Hindlimb muscle (tissue), 1 donor: ENCODE results near the gene PLCL2. TPM values are rescaled to one million over a fixed set of nuclear protein-coding genes. Genes with fewer than 3 reads are reported as not detected.

Experiments
- DNase-seq: peaks from one replicate; pipeline ENCODE4 v3.0.0-alpha.2; 2013
- polyA plus RNA-seq: library from polyadenylated mRNA; unstranded; fragments of 120-200 nt; gene quantifications from one replicate; pipeline ENCODE4 v1.2.1, GENCODE V29; 2013; ENCODE audit not compliant: insufficient read length

The PLCL2 gene
- polyA plus RNA-seq, 1 donor = 14.3 TPM

DNA sequence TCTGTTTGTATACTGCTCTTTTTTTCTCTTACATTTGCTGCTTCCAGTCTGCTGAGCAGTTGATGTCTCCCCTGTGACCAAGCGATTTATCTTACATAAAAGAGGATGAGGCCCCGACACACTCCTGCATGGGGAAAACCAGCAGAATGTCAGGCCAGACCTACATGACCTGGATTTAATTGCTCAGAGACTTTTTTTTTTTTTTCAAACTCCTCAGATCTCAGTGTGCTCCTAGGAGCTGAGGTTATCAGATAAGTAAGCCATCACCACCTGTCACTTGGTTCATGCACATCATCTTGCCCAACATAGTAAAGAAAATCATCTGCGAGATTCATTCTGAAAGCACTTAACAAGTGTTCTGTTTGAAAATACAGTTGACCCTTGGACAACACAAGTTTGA, 163.1 kb downstream of the PLCL2 start:
- DNase-seq = no peak

DNA sequence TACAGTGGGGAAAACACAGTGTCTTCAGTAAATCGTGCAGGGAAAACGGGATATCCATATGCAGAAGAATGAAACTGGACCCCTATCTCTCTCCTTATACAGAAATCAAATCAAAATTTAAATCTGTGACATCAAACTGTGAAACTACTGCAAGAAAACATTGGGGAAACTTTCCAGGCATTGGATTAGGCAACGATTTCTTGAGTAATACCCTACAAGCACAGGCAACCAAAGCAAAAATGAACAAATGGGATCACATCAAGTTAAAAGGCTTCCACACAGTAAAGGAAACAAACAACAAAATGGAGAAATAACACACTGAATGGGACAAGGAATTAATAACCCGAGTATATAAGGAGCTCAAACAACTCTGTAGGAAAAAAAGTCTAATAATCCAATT, 165.3 kb downstream of the PLCL2 start:
- no peak for DNase-seq

DNA sequence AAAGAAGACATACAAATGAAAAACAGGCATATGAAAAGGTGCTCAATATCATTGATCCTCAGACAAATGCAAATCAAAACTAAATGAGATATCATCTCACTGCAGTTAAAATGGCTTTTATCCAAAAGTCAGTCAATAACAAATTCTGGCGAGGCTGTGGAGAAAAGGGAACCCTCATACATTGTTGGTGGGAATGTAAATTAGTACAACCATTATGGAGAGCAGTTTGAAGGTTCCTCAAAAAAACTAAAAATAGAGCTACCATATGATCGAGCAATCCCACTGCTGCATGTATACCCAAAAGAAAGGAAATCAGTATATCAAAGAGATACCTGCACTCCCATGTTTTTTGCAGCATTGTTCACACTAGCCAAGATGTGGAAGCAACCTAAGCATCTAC, 165.8 kb downstream of the PLCL2 start:
- DNase-seq = no peak

DNA sequence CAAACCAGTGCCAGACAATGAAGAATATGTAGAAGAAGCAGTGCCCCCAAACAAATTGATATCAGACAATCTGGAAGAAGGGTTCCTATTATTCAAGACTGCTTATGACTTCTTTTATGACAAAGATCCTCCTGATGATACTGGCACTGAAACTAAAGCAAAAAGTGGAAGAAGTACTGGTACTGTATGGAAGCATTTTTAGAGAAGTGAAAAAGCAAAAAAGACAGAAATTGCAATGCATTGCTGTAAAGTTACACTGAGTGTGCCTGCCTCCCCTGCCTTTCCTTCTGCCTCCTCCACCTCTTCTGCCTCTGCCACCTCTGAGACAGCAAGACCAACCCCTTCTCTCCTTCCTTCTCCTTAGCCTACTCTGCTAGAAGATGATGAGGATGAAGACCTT, 167.6 kb downstream of the PLCL2 start:
- no peak for DNase-seq

DNA sequence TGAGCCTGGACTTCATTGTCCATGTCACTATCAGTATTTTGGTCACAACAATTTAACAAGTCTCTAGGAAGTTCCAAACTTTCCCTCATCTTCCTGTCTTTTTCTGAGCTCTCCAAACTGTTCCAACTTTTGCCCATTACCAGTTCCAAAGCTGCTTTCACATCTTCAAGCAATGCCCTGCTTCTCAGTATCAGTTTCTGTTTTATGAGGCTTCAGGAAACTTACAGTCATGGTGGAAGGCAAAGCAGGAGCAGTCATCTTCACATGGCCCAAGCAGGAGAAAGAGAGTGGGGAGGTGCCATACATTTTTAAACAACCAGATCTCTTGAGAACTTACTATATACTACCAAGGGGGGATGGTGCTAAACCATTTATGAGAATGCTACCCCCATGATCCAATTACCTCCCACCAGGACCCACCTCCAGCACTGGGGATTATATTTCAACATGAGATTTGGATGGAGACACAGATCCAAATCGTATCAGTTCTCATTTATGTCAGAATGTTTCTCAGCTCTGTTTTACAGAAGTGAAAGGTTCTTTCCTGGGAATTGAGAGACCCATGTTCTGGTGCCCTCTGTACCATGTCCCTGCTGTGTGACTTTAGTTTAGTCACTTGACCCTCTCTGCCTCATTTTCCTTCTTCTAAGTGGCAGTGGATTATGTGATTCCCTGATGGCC, 169.7 kb downstream of the PLCL2 start:
- no peak for DNase-seq

DNA sequence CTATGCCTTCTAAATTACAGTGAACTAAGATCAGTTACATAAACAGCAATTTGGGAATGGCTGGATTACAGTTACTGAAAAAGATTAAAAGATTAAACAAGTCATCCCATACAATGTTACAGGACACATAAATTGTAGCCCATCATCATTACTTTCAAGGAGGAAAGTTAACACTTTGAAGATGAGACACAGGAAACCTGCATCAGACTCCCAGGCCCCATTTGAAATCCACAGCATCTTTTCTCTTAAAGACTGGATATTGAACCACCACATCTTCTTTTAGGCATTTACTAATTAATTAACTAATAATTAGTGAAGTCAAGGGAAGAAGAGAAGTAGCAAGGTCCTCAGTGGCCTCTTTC, 170.2 kb downstream of the PLCL2 start:
- DNase-seq = no peak

DNA sequence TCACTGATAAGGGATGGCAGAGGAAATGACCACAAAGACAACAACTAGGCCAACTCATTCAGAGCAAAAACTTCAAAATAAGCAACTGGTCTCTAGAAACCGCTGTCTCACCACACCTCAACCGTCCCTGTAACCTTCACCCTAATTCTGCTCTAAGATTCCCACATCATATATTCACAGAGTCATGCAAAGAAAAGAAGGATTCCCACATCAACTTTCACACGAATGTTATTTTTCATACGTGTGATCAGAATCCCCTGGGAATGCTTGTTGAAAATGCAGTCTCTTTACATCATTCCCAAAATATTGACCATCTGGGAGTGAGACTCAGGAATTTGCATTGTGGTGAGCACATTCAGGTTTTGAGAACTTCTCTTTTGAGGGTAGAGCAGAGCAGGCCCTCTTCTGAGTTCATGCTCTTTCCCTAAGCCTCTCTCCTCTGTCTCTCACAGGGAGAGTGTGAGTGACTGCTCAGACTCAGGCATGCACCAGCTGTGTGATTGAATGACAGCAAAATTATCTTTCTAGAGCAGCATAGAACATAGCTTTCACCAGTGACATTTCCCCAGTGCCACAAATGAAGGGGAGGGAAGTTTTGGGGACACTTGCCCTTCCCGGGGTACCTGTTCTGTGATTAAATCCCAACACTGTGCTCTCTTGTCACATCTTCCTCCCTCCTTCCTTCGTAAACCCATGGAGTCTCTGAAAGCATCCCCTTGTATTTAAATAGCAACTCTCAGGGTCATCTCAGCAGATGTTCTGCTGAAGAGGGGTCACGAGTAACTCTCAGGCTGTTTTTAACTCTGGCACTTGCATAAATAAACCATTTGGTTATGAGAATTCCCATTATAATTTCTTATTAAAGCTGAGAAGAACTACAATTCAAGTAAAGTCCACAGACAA, 170.9 kb downstream of the PLCL2 start:
- no peak for DNase-seq

DNA sequence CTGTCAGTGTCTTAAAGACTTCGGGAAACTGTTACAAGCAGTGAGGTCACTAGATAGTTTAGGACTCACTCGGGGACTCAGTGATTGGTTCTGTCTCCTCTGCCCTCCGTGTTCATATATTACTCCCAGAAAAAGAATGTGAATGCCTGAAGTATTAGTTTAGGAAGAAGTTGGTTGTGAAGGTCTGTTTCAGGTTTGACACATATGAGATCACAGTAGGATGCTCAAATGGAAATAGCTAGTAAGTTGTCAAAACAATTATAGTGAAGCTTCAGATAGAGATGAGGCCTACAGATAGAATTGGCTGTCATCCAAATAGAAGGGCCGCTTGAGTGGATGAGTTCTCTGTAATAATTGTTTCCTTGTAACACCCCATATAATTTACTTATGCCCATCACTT, 172.6 kb downstream of the PLCL2 start:
- DNase-seq = no peak

DNA sequence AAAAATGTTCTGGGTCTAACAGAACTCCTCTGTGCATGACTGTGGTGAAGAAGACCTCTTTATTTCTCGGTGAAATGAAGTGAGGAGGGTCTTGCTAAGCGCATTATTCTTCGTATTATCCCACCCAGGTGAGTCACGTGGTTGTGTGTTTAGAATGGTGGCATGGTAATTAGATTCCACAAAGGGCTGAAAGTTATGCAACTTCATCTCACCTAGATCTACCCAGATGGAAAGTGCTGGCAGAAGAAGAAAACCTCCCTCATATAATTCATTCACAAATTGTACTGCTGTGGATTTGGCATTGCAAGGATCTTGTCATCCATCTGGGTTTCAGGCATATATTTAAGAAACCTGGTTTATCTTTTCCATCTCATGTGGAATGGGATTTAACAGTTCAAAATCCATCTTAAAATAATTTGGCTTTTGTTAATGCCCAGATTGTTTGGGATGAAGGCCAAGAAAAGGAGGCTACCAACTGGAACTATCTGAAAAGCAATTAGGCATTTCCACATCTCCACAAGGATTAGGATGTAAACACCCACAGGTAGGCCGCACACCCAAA, 175.3 kb downstream of the PLCL2 start:
- no peak for DNase-seq

DNA sequence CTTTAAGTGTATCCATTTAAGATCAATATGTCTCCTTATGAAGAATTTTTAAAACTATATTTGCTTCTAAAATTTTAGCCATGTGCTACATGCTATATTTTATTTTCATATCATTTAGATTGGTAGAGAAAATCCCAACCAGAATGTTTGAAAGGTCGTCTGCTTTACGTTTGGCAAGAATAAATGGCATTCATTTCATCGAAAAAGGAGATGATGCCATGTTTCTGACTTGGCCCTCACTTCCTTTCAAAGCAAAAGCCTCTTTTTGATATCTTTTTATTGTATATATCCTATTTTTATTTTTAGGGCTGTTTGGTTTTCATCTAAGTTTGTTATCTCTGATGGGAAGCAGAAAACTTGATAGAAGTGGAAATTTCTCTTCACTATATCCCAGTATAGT, 176.2 kb downstream of the PLCL2 start:
- no peak for DNase-seq

DNA sequence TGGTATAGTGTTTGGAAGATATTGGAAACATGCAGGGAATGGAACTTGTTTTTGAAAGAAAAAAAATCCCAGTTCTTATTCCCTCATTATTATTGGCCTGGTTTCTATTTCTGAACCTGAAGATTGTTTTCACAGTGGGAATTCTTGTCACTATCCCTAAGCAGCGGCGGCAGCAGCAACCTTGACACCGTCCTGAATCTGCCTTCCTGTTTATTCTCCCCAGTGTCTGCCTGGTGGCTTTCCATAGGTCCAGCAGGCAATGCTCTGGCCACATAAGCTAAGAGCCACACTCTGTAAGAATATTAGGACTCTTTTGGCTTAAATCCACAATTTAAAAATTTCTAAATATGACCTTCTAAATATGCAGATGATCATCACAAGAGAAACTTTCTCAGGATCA, 178.0 kb downstream of the PLCL2 start:
- DNase-seq = no peak

DNA sequence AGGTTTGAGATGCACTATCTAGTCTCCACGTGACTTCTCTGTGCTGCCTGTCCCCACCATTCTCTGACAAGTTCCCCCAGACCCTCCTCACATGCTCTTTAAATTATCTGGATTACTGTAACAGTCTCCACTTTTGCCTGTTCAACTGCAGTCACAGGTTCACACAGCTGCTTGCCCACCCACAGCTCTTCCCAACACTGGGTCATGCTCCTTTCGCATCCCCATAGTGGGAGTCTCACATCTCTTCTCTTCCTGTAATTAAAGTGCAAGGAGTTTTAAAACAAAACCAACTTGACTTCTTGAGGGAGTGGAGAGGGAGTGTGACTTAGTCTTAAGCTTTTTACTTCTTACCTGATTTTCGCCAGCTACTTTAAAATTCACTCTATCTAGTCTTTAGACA, 178.8 kb downstream of the PLCL2 start:
- no peak for DNase-seq

DNA sequence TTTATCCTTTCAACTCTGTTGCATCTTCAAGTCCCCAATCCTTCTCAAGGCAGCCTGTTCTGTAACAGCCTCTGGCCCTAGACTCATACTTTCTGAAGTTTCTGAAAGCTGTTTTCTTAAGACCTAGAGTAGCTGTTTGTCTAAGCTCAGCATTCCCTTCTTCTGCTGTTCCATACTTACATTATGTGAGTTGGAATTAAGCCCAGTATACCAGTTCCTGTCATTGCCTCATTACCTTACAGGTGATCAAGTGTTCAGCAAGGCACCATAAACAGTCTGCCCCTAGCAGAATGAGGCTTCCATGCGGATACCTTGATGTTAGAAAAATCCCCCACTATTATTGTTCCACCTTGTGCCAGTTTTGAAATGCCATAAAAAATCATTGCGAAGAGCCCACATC, 180.6 kb downstream of the PLCL2 start:
- no peak for DNase-seq

DNA sequence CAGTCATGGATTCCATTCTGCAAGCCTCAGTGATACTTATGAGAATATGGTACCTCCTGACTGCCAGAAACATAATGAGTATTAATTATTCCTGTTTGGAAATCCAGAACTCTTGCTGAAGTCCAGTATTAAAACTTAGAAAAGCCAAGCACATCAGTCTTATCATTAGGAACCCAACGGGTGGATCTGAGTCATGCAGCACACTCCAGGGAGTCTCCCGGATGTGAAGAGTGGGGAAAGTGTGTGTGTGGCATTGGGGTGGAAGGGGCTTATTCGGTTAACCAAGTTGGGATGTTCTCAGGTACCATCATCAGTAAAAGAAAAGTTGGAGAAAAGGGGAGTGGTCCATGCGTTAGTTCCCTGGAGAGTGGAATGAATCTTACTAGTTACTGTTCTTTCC, 181.1 kb downstream of the PLCL2 start:
- no peak for DNase-seq

DNA sequence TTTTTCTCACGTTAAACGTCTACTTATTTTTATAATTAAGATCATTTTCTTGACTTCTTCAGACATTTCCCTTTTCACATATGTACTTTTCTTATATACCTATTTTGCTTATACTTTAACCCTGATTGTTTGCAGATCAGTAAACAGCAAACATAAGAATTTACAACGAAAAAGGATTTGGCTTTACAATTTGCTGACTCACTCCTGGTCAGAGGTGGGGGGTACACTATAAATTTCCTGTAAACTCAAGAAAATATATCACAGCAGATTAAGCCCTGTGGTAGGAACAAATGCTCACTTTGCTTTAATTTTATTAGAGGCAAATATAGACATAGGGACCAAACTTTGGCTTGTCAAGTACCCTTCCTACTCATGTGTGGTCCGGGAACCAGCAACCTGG, 185.0 kb downstream of the PLCL2 start:
- no peak for DNase-seq

DNA sequence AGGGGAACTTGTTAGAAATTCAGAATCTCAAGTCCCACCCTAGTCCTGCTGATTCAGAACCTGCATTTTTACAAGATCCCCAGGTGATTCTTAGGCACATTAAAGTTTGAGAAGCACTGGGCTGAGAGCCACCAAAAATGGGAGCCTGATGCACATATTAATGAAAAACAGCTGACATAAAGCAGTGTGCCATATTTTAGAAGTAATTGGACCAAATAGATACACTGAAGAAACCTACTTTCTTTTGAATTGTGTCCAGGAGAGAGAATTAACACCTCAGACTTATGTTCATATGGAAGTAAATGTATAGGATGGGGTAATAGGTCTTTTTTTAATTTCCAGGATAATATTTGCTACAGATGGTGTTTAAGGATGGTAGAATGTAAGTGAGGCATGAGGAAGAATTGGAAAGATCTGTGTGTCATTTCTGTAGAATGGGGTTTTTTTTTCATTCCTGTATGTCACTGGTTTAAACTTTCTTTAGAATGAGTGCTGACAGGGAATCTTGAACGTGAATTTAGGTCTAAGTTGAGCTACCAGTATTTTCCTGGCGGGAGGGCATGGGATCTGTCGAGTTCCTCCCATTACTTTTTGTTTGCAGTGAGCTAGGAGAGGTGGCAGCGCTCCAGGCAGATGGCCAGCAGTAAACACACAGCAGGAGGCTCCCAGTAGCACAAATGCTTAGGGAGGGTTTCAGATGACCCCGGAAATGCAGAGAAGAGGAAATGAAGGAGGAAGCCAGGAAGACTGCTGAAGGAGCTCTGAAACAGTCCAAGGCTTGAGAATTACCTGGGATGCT, 185.6 kb downstream of the PLCL2 start:
- no peak for DNase-seq

DNA sequence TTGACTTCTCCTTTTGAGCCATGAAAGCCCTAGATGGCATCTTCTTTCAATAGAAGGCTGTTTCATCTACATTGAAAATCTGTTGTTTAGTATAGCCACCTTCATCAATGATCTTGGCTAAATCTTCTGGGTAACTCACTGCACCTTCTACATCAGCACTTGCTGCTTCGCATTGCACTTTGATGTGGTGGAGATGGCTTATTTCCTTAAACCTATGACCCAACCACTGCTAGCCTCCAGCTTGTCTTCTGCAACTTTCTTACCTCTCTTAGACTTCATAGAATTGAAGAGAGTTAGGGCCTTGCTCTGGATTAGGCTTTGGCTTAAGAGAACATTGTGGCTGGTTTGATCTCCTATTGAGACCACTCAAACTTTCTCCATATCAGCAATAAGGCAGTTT, 189.8 kb downstream of the PLCL2 start:
- no peak for DNase-seq

DNA sequence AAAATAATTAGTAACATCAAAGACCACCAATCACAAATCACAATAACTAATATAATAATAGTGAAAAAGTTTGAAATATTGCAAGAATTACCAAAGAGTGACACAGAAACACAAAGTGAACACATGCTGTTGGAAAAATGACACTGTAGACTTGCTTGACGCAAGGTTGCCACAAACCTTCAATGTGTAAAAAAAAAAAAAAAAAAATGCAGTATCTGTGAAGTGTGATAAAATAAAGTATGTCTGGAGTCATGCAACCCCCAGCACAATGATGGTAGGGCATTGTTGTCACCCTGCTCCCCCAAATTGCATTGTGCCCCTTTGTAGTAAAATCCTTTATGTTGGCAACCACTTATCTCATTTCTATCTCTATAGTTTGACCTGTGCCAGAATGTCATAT, 190.6 kb downstream of the PLCL2 start:
- no peak for DNase-seq

DNA sequence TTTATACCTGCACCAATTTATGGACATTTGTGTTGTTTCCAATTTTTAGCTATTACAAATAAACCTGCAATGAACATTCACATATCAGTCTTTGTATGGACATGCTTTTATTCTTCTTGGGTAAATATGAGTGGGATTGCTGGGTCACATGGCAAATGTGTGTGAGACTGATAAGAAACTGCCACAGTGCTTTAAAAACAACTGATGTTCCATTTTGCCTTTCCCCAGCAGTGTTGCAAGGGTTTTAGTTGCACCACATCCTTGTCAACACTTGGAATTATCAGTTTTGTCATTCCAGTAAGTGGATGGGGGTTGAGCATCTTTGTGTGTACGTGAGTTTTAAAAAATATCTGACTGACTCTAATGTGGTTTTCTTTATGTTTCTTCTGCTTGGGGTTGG, 191.2 kb downstream of the PLCL2 start:
- no peak for DNase-seq

DNA sequence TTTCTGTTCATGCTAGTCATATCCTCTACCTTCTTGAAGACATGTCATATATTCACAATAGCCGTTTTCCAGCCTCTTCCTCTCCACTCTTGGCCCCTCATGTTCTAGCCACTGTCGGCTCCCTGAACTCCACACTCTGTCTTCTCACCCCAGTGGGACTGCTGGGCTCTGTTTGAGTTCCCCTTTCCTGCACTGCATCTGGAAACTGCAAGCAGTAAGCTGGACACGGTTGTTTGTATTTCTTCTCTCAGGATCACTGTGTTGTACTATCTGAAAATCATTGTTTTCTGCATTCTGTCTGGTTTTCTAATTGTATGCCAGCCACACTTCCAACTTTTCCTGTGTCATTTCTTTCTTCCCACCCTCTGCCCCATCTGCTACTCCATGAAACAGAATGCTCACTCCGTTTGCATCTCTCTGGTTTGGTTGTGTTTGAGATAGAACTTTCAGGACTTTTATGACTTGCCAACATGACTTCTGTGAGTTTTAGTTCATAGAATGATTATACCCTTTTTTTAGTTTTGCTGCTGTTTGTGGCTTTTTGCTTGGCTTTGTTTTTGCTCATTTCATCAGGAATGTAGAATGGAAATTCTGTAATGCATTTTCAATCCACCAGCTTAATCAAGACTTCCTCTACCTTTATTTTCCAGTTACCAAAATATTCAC, 192.3 kb downstream of the PLCL2 start:
- DNase-seq = no peak

DNA sequence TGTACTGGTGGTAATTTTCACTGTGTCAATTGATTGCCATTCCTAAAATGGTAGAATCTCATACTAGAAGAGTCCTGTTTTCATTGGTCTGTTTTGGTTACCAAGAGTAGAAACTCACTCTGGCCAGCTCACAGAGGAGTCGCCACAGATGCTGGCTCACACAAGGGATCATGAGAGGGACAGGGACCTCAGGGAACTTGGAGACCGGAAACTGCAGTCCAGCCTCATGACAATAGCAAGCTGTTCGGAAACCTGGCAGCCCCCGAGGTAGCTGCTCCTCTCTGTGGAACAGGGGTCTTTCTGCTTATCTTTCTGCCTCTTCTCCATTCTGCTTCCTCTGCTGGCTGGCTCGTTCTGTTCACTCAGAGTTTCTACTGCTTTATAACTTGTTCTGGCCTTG, 192.9 kb downstream of the PLCL2 start:
- no peak for DNase-seq

DNA sequence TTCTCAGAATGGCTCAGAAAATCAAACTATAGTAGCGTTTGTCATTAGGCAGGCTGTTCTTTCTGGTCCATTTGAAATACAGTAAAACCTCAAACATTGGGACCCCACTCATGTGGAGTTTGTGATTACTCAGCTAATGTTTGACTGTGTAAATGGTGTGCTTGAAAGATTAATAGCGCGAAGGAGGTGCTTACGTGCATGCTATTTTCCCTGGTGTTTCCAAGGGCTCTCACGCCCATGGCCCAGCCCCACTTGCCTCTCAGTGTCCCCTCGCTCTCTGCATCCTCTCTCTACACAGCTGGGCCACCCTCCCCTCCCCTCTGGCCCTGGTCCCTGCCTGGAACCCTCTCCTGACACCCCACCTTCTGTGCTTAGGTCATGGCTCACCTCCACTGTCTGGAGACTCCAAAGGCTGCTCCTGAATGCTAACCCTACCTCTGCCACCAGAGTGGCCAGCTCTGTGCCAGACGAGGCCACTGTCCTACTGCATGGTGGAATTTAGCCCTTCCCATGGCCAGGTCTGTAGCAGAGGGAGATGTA, 194.2 kb downstream of the PLCL2 start:
- DNase-seq = no peak
